Astrocyte (in vitro differentiated cells and primary cell): ENCODE data around the gene PCDHGA11. TPM values are rescaled to one million over a fixed set of nuclear protein-coding genes. Genes with fewer than 3 reads are reported as not detected.
"Not testable (repeated sequence)": the region's sequence is repeated elsewhere in the genome, so short reads cannot be mapped to it uniquely, and the experiment has no call there.

ENCODE experiments used
- DNase-seq: peaks from one replicate; pipeline ENCODE4 v3.0.0-alpha.2; 2010; ENCODE audit warnings: low read depth
- FAIRE-seq: peaks from 2 replicates; lab custom pipeline; 2011; peaks lifted over from hg19 to GRCh38; lab: Jason Lieb, UNC
- H2AFZ ChIP-seq: 2 replicates; pipeline ENCODE4 v1.6.0; 2012; ENCODE audit warnings: low read depth, low read length, inconsistent platforms
- H3K27ac ChIP-seq: 2 replicates; pipeline ENCODE4 v1.5.1; 2011; ENCODE audit warnings: low read depth, low read length, inconsistent platforms
- H3K27me3 ChIP-seq: 2 replicates; pipeline ENCODE4 v1.6.0; 2011; ENCODE audit warnings: low read length, inconsistent platforms; ENCODE audit not compliant: insufficient read depth
- H3K36me3 ChIP-seq: 2 replicates; pipeline ENCODE4 v1.5.1; 2011; ENCODE audit warnings: low read length, inconsistent platforms; ENCODE audit not compliant: insufficient read depth
- H3K4me1 ChIP-seq: 2 replicates; pipeline ENCODE4 v1.5.1; 2011; ENCODE audit warnings: low read length, inconsistent platforms; ENCODE audit not compliant: insufficient read depth
- H3K4me2 ChIP-seq: 2 replicates; pipeline ENCODE4 v1.6.0; 2012; ENCODE audit warnings: low read length, inconsistent platforms
- H3K4me3 ChIP-seq: 2 replicates; pipeline ENCODE4 v1.5.1; 2011; ENCODE audit warnings: low read depth, mild to moderate bottlenecking, low read length, inconsistent platforms; ENCODE audit not compliant: insufficient read depth
- H3K79me2 ChIP-seq: 2 replicates; pipeline ENCODE4 v1.6.0; 2012; ENCODE audit warnings: mild to moderate bottlenecking, low read length, inconsistent platforms; ENCODE audit not compliant: insufficient read depth
- H3K9ac ChIP-seq: 2 replicates; pipeline ENCODE4 v1.6.0; 2012; ENCODE audit warnings: mild to moderate bottlenecking, low read length, inconsistent platforms
- H3K9me3 ChIP-seq: 2 replicates; pipeline ENCODE4 v1.5.1; 2012; ENCODE audit warnings: low read depth, mild to moderate bottlenecking, low read length, inconsistent platforms; ENCODE audit not compliant: insufficient read depth
- H4K20me1 ChIP-seq: 2 replicates; pipeline ENCODE4 v1.6.0; 2012; ENCODE audit warnings: low read length, inconsistent platforms; ENCODE audit not compliant: insufficient read depth
- H3K27ac Mint-ChIP-seq: one replicate; pipeline ENCODE4 v1.8.0; 2021; ENCODE audit warnings: mild to moderate bottlenecking, mixed read lengths; ENCODE audit not compliant: unreplicated experiment
- H3K27me3 Mint-ChIP-seq: one replicate; pipeline ENCODE4 v1.8.0; 2021; ENCODE audit warnings: low read depth, mixed read lengths; ENCODE audit not compliant: unreplicated experiment
- H3K36me3 Mint-ChIP-seq: one replicate; pipeline ENCODE4 v1.8.0; 2021; ENCODE audit warnings: low read depth, mixed read lengths; ENCODE audit not compliant: unreplicated experiment
- H3K4me1 Mint-ChIP-seq: one replicate; pipeline ENCODE4 v1.8.0; 2021; ENCODE audit warnings: low read depth, mixed read lengths; ENCODE audit not compliant: unreplicated experiment
- H3K4me3 Mint-ChIP-seq: one replicate; pipeline ENCODE4 v1.8.0; 2021; ENCODE audit warnings: mild to moderate bottlenecking, moderate library complexity, mixed read lengths; ENCODE audit not compliant: unreplicated experiment
- H3K9me3 Mint-ChIP-seq: one replicate; pipeline ENCODE4 v1.8.0; 2021; ENCODE audit warnings: mild to moderate bottlenecking, mixed read lengths; ENCODE audit not compliant: unreplicated experiment
- CTCF ChIP-seq: IDR thresholded peaks from 2 replicates; pipeline ENCODE4 v1.5.1; 2011; ENCODE audit warnings: low read depth, mild to moderate bottlenecking, inconsistent platforms, low read length, moderate library complexity; ENCODE audit not compliant: insufficient read depth
- EZH2 ChIP-seq: IDR thresholded peaks from 2 replicates; pipeline ENCODE4 v1.6.1; 2012; ENCODE audit warnings: mild to moderate bottlenecking, low read length, inconsistent platforms; ENCODE audit not compliant: insufficient read depth
- total RNA-seq: library from RNA; stranded (reverse); gene quantifications from 2 replicates; pipeline ENCODE4 v1.2.1, GENCODE V29; 2021

Gene PCDHGA11
- total RNA-seq, 1 donor from 2014 or later = 5.3 TPM

GRCh38 chr5:141373673-141374317 lies 47.1 kb upstream of the PCDHGA11 start, which contains the start of gene PCDHGA6:
PCDHGA6 (plus strand) TSS chr5:141373891; CDS start chr5:141374084, 193 bp downstream.
- Histone ChIP-seq H3K4me1 (no peaks in the 10 kb centered on the region), H2AFZ (peak within 1 kb of the TSS; percentile 76), H3K27me3 (no peaks in the 10 kb centered on the region), H3K36me3 (no peaks in the 10 kb centered on the region), H3K79me2 (no peaks in the 10 kb centered on the region), H3K9ac (peak within 1 kb of the TSS; percentile 22), H4K20me1 (no peaks in the 10 kb centered on the region), H3K9me3 (peaks cover 52% of the 10 kb centered on the region), H3K27ac (no peak within 1 kb of the TSS), H3K4me2 (peak within 1 kb of the TSS; percentile 72), H3K4me3 (peak within 1 kb of the TSS; percentile 49)
- peaks cover 31% of the 10 kb centered on the region for H3K9me3 Mint-ChIP-seq
- peaks cover 7% of the 10 kb centered on the region for H3K36me3 Mint-ChIP-seq
- H3K4me3 Mint-ChIP-seq = no peak within 1 kb of the TSS
- TF ChIP-seq EZH2 (no peak), CTCF (peak; percentile 49)
- H3K4me1 Mint-ChIP-seq = no peaks in the 10 kb centered on the region
- H3K27ac Mint-ChIP-seq = no peak within 1 kb of the TSS
- no peak for FAIRE-seq
- H3K27me3 Mint-ChIP-seq = no peaks in the 10 kb centered on the region
- DNase-seq = peak; percentile 6

DNA sequence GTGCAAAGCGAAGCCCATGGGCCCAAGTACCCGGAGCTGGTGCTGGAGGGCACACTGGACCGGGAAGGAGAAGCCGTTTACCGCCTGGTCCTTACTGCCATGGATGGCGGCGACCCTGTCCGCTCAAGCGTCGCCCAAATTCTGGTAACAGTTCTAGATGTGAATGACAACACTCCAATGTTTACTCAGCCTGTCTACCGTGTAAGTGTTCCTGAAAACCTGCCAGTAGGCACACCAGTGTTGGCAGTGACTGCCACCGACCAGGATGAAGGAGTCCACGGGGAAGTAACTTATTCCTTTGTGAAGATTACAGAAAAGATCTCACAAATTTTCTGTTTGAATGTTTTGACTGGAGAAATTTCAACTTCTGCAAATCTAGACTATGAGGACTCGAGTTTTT lies 46.2 kb upstream of the PCDHGA11 start:
- Histone ChIP-seq H2AFZ (no peak overlapping the region), H3K36me3 (no peaks in the 10 kb centered on the region), H3K4me1 (no peaks in the 10 kb centered on the region), H3K27ac (no peak overlapping the region), H4K20me1 (no peaks in the 10 kb centered on the region), H3K4me3 (peak overlapping the region; percentile 49), H3K79me2 (no peaks in the 10 kb centered on the region), H3K27me3 (no peaks in the 10 kb centered on the region), H3K9me3 (peaks cover 52% of the 10 kb centered on the region), H3K9ac (no peak overlapping the region), H3K4me2 (peak overlapping the region; percentile 72)
- Mint-ChIP-seq H3K27me3 (no peaks in the 10 kb centered on the region), H3K9me3 (peaks cover 31% of the 10 kb centered on the region), H3K36me3 (peaks cover 7% of the 10 kb centered on the region), H3K4me3 (no peak overlapping the region), H3K27ac (no peak overlapping the region), H3K4me1 (no peaks in the 10 kb centered on the region)
- TF ChIP-seq CTCF (no peak), EZH2 (no peak)
- no peak for DNase-seq
- FAIRE-seq = no peak

DNA sequence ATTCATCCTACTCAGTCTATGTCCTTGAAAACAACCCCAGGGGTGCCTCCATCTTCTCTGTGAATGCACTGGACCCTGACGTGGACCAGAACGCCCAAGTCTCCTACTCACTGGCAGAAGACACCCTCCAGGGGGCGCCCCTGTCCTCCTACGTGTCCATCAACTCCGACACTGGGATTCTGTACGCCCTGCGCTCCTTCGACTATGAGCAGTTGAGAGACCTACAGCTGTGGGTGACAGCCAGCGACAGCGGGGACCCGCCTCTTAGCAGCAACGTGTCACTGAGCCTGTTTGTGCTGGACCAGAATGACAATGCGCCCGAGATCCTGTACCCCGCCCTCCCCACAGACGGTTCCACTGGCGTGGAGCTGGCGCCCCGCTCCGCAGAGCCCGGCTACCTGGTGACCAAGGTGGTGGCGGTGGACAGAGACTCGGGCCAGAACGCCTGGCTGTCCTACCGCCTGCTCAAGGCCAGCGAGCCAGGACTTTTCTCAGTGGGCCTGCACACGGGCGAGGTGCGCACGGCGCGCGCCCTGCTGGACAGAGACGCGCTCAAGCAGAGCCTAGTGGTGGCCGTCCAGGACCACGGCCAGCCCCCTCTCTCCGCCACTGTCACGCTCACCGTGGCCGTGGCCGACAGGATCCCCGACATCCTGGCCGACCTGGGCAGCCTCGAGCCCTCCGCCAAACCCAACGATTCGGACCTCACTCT lies 45.3 kb upstream of the PCDHGA11 start:
- H3K4me1 ChIP-seq, H3K79me2 ChIP-seq, H3K36me3 Mint-ChIP-seq, H3K4me3 Mint-ChIP-seq, H3K9ac ChIP-seq, H3K4me3 ChIP-seq, H3K4me1 Mint-ChIP-seq, FAIRE-seq, H2AFZ ChIP-seq, H3K27ac Mint-ChIP-seq, DNase-seq, H3K27me3 Mint-ChIP-seq, H3K27ac ChIP-seq, H3K36me3 ChIP-seq, H4K20me1 ChIP-seq, H3K4me2 ChIP-seq, H3K27me3 ChIP-seq: not testable (repeated sequence)
- H3K9me3 ChIP-seq = peaks cover 46% of the 10 kb centered on the region
- H3K9me3 Mint-ChIP-seq = peaks cover 28% of the 10 kb centered on the region
